SKM-1 treated with dmso at 0.1 percent for 144 hours (cell line): Measurements from ENCODE around the gene ZSCAN21.

Experiments
- DNase-seq: peaks from one replicate; lab custom pipeline; 2025; ENCODE audit not compliant: unreplicated experiment; lab: John Stamatoyannopoulos, UW

Gene ZSCAN21

GRCh38 chr7:100072462-100072861, 22.9 kb downstream of the ZSCAN21 start:
- DNase-seq: no peak

DNA sequence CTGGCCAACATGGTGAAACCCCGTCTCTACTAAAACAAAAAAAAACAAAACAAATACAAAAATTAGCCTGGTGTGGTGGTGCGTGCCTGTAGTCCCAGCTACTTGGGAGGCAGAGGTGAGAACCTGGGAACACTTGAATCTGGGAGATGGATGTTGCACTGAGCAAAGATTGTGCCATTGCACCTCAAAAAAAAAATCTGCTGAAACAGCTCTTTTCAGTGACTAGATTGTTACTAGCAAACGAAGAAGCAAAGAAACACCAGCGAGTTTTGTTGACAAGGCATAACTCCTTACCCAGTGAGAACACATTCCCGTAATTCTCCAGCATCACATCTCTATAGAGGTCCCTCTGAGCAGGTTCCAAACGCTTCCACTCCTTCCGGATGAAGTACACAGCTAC, 25.3 kb downstream of the ZSCAN21 start:
- DNase-seq: no peak

- no peak for DNase-seq
Measured at GRCh38 chr7:100075418-100075817, 25.8 kb downstream of the ZSCAN21 start.

- DNase-seq: no peak
Measured at GRCh38 chr7:100077205-100077604, 27.6 kb downstream of the ZSCAN21 start.

GRCh38 chr7:100079024-100079560, 29.5 kb downstream of the ZSCAN21 start:
- no peak for DNase-seq

- DNase-seq: no peak
Measured at GRCh38 chr7:100080907-100081534, 31.4 kb downstream of the ZSCAN21 start.

DNA sequence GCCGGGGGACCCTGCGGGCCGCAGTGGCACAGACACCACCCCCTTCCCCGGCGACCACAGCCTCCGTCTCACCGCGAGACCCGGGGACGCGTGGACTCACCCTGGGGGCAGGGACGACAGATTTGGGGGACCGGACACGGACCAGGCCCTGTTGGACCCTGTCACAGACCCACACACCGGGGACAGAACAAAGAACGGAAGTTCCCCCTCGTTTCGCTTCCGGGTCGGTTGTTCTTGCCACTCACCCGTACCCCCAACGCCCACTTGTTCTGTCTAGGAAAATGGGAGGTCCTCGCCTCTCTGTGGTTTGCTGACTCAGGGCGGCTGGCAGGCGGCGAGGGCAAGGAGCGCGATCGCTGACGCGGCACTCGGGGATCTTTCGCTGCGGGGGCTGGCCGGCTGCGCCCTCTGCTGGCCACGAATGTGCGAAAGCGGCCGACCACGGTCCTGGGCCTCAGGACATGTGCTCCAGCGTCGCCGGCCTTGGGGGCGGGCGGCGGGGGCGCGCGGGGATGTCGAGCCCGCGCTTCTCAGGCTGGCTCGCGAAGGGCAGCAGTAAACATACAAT, 32.0 kb downstream of the ZSCAN21 start, which contains the start of gene ZNF3:
Gene ZNF3, minus strand, starts transcription at position 189 of the 568 bp plus-strand sequence. CDS start 4,366 bp downstream, outside the sequence.
- DNase-seq: peak; percentile 97

- DNase-seq: no peak
Measured at GRCh38 chr7:100082978-100083377, 33.4 kb downstream of the ZSCAN21 start.

DNA sequence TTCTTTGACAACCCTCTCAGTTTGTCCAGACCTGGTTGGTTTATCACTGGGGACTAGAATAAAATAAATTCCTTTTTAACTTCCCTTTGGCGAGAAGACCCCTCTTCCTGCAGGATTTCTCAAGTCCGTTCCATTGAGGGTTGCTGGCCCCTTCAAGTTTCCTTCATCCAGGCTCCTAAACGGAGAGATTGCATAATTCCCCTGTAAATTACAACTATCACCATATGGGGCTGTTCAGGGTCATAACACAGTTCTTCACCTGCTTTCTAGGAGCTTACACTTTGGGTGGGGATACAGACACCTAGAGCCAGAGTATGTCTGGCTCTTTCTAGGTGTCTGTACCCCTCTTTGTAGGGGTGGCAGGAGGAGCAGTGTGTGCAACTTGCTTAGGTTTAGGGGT, 35.9 kb downstream of the ZSCAN21 start:
- no peak for DNase-seq

GRCh38 chr7:100087055-100087750, 37.6 kb downstream of the ZSCAN21 start:
- DNase-seq: no peak

DNA sequence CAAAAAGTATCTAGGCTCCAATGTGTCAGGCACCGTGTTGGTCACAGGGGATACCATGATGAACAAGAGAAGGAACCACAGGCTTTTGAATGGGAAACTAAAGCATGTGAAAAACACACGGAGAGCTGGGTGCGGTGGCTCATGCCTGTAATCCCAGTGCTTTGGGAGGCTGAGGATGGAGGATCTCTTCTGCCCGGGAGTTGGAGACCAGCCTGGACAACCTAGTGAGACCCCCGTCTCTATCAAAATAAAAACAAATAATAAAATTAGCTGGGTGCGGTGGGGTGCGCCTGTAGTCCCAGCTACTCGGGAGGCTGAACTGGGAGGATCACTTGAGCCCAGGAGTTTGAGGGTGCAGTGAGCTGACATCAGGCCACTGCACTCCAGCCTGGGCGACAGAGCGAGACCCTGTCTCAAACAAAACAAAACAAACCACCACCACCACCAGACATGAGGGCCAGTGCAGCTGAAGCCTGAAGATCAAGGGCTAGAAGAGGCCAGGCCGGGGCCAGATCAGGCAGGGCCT, 38.6 kb downstream of the ZSCAN21 start:
- DNase-seq: no peak

DNA sequence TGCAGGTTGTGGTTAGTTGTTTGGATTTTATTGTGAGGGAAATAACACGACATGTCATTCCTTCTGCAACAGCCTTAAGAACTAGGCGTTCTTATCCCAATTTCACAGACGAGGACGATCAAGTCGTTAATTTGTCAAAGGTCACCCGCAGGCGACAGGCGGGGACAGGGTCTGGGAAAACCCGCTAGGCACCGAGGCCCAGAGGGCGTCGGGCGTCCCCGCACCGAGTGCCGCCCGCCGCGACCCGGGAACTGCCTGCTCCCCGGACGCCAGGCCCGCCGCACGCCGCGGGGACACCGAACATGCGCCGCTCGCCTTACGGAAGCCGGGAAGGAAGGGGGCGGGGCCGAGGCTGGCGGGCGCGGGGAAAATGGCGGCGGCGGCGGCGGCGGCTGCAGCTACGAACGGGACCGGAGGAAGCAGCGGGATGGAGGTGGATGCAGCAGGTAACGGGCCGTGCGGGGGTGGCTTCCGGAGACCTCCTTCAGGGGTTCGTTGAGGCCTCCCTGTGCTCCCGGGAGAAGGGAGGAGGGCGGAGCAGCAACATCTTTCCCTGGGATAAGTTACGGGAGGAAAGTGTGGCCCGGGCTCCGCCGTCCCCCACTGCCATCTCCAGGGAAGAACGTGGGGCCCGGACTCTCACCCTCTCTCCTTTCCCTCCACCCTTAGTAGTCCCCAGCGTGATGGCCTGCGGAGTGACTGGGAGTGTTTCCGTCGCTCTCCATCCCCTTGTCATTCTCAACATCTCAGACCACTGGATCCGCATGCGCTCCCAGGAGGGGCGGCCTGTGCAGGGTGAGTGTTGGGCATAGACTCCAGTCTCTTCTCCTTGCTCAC, 39.3 kb downstream of the ZSCAN21 start, which contains the start of gene COPS6:
Gene COPS6, plus strand, starts transcription at position 349 of the 837 bp plus-strand sequence. Its CDS starts 22 bp downstream, at position 371.
- peak; percentile 63 for DNase-seq

DNA sequence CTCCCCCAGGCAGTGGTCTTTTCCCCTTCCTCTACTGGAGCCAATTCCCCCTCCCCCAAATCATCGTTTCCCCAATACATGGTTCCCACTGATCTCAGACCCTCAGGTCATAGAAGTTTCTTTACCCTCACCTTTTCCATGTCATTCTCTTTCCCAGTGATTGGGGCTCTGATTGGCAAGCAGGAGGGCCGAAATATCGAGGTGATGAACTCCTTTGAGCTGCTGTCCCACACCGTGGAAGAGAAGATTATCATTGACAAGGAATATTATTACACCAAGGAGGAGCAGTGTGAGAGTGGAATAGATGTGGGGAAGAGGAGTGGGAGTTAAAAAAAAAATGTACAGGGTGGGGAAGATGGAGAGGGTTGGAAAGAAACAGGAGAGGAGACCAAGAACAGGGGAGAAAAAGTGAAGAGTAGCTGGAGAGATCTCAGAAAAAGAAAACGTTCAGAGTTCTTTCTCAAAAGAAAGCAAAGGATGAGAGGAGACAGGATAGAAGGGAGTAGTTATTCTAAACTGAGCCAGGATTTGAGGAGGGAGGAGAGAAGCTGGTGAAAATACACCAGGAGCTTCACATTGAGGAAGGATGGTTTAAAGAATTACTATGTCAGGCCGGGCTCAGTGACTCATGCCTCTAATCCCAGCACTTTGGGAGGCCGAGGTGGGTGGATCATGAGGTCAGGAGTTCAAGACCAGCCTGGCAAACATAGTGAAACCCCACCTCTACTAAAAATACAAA, 40.1 kb downstream of the ZSCAN21 start:
- DNase-seq: no peak

GRCh38 chr7:100090527-100091410, 41.2 kb downstream of the ZSCAN21 start:
- no peak for DNase-seq

- DNase-seq: no peak
Measured at GRCh38 chr7:100091411-100092181, 42.0 kb downstream of the ZSCAN21 start.

GRCh38 chr7:100093054-100093453, 43.5 kb downstream of the ZSCAN21 start:
- no peak for DNase-seq

GRCh38 chr7:100093498-100093897, 43.9 kb downstream of the ZSCAN21 start:
- no peak for DNase-seq

GRCh38 chr7:100093925-100094486, 44.4 kb downstream of the ZSCAN21 start:
- no peak for DNase-seq
